Measurements from ENCODE around the gene LRIT2. TPM values are rescaled to one million over a fixed set of nuclear protein-coding genes. Genes with fewer than 3 reads are reported as not detected.

Gene LRIT2
- total and polyA plus RNA-seq, 2 experiments from 2014 or later: not detected

DNA sequence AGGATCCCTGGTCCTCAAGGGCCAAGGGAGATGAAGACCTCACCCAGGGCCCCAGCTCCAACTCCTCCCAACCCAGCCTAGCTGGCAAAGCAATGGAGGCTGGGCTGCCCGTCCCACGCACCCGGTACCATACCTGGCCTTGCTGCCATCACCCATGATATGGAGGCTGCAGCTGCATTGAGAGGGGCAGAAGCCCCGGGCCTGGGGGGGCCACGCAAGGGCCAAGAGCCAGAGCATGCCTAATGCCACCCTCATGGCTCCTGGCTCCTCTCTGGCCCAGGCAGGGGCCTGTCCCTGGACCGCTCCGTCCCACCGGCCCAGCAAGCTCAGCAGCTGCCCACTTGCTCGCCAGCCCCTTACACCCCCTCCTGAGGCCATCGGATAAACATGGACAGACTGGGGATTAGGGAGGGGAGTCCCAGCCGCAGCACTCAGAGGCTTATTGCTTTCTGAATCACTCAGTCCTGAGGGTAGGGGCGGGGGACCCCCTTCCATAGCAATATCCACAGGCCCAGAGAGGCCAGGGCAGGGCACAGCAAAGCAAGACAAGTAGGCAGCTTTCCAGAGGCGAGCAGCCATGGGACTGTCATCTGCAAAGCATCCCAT, 15.9 kb upstream of the LRIT2 start, which contains the start of gene LRIT1:
LRIT1 (minus strand) TSS at position 362 of the 606 bp plus-strand sequence; CDS start at position 255, 107 bp downstream.
- Histone ChIP-seq H3K27ac (no peak within 1 kb of the TSS), H3K36me3 (replicated peaks; ENCODE audit: insufficient read depth, low read depth) (no peaks in the 10 kb centered on the region), H3K9me2 (replicated peaks; ENCODE audit: insufficient read depth) (no peaks in the 10 kb centered on the region), H4K20me1 (ENCODE audit: insufficient read depth, poor library complexity, severe bottlenecking) (no peaks in the 10 kb centered on the region), H2AFZ (no peak within 1 kb of the TSS), H3K79me2 (no peaks in the 10 kb centered on the region), H3K4me2 (no peak within 1 kb of the TSS), H3K4me3 (no peak within 1 kb of the TSS), H3K4me1 (ENCODE audit: insufficient read depth) (no peaks in the 10 kb centered on the region), H3K9me3 (ENCODE audit: low read depth) (no peaks in the 10 kb centered on the region), H3K27me3 (peaks cover 16% of the 10 kb centered on the region)
- no peak for DNase-seq (ENCODE audit: low spot score)
- TF ChIP-seq EZH2phosphoT487 (IDR thresholded peaks at IDR 0.05; ENCODE audit: low read depth, severe bottlenecking, unreplicated experiment) (no peak), EZH2 (IDR thresholded peaks at IDR 0.05; ENCODE audit: borderline replicate concordance) (no peak)
- TF ChIP-seq, protein P1, sequence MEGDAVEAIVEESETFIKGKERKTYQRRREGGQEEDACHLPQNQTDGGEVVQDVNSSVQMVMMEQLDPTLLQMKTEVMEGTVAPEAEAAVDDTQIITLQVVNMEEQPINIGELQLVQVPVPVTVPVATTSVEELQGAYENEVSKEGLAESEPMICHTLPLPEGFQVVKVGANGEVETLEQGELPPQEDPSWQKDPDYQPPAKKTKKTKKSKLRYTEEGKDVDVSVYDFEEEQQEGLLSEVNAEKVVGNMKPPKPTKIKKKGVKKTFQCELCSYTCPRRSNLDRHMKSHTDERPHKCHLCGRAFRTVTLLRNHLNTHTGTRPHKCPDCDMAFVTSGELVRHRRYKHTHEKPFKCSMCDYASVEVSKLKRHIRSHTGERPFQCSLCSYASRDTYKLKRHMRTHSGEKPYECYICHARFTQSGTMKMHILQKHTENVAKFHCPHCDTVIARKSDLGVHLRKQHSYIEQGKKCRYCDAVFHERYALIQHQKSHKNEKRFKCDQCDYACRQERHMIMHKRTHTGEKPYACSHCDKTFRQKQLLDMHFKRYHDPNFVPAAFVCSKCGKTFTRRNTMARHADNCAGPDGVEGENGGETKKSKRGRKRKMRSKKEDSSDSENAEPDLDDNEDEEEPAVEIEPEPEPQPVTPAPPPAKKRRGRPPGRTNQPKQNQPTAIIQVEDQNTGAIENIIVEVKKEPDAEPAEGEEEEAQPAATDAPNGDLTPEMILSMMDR (IDR thresholded peaks at IDR 0.05; ENCODE audit: poor library complexity): no peak
- WGBS (ENCODE audit: low lambda C conversion rate, missing lambda C conversion rate): 89% methylated on average over 13 of the region's 13 CpGs

DNA sequence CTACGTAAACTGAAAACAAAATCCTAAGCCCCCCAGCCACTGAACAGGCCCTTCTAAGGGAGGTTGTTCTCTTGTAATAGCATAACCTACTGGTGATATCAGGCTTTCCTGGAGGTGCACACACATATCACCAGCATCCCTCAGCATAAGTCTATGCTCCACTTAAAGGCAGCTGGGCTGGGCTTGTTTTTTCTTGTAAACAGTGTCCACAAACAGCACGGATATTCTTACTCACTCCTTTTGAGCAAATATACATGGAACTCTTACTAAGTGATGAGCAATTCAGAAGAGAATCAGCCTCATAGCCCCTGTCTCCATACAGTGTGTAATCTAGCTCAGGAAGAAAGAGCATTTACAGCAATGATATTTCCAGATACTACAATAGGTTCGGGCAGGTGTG, 13.6 kb upstream of the LRIT2 start:
- DNase-seq (ENCODE audit: low spot score): no peak
- WGBS (ENCODE audit: low lambda C conversion rate, missing lambda C conversion rate): 90% methylated on average over 3 of the region's 3 CpGs
- no peaks in the 10 kb centered on the region for H4K20me1 ChIP-seq (ENCODE audit: insufficient read depth, poor library complexity, severe bottlenecking)

DNA sequence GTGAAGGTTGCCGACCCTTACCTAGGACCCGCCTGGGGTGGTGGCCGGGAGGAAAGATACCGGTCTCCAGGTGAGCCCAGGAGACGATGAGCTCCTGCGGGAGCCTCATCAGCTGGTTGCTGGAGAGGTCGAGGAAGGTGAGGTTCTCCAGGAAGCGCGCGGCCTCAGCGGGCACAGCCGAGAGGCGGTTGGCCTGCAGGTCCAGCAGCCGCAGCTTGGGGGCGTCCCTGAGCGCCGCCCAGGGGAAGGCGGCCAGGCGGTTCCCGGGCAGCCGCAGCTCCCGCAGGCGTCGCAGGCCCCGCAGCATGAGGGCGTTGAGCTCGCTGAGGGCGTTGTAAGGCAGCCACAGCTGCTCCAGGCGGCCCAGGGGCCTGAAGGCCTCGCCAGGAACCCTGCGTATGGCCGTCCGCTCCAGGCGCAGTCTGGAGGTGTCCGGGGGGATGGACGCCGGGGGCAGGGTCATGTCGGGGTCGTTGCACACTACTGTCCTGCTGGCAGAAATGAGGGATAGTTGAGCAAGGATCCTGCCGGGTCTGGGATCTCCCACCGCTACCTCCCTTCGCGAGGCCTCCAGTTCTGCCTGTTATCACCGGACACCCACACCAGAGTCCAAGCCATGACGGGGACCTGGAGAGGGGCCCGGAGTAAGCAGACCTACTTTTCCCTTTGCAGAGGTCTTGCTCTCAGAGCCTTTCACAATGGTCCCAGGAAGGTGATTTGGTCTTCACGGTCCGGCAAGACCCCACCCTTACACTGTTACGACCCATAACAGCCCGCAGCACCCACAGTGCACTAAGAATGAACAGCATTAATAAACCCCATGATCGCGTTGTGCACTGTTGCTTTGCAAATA, 12.1 kb upstream of the LRIT2 start:
- H3K4me3 ChIP-seq: no peak overlapping the region
- DNase-seq (ENCODE audit: low spot score): no peak
- H3K79me2 ChIP-seq: no peaks in the 10 kb centered on the region
- H3K9me2 ChIP-seq (replicated peaks; ENCODE audit: insufficient read depth): no peaks in the 10 kb centered on the region
- no peaks in the 10 kb centered on the region for H3K9me3 ChIP-seq (ENCODE audit: low read depth)
- H3K4me1 ChIP-seq (ENCODE audit: insufficient read depth): no peaks in the 10 kb centered on the region
- 52% methylated on average over 44 of the region's 52 CpGs for whole genome bisulfite sequencing (ENCODE audit: low lambda C conversion rate, missing lambda C conversion rate)
- TF ChIP-seq EZH2phosphoT487 (IDR thresholded peaks at IDR 0.05; ENCODE audit: low read depth, severe bottlenecking, unreplicated experiment) (no peak), EZH2 (IDR thresholded peaks at IDR 0.05; ENCODE audit: borderline replicate concordance) (no peak)
- TF ChIP-seq, protein P1 (IDR thresholded peaks at IDR 0.05; ENCODE audit: poor library complexity): no peak
- no peak overlapping the region for H3K27ac ChIP-seq
- H3K27me3 ChIP-seq: peaks cover 15% of the 10 kb centered on the region
- no peak overlapping the region for H2AFZ ChIP-seq
- H4K20me1 ChIP-seq (ENCODE audit: insufficient read depth, poor library complexity, severe bottlenecking): no peaks in the 10 kb centered on the region
- H3K4me2 ChIP-seq: no peak overlapping the region
- no peaks in the 10 kb centered on the region for H3K36me3 ChIP-seq (replicated peaks; ENCODE audit: insufficient read depth, low read depth)

More for the DNA sequence above, 13.6 kb upstream of the LRIT2 start:
- TF ChIP-seq EZH2 (IDR thresholded peaks at IDR 0.05; ENCODE audit: borderline replicate concordance): no peak
- TF ChIP-seq, protein P1 (IDR thresholded peaks at IDR 0.05; ENCODE audit: poor library complexity): no peak
- TF ChIP-seq EZH2phosphoT487 (IDR thresholded peaks at IDR 0.05; ENCODE audit: low read depth, severe bottlenecking, unreplicated experiment): no peak
- Histone ChIP-seq H3K27ac (no peak overlapping the region), H3K36me3 (replicated peaks; ENCODE audit: insufficient read depth, low read depth) (no peaks in the 10 kb centered on the region), H2AFZ (no peak overlapping the region), H3K4me1 (ENCODE audit: insufficient read depth) (no peaks in the 10 kb centered on the region), H3K9me3 (ENCODE audit: low read depth) (no peaks in the 10 kb centered on the region), H3K4me2 (no peak overlapping the region), H3K79me2 (no peaks in the 10 kb centered on the region), H3K9me2 (replicated peaks; ENCODE audit: insufficient read depth) (no peaks in the 10 kb centered on the region), H3K4me3 (no peak overlapping the region), H3K27me3 (peaks cover 15% of the 10 kb centered on the region)
